DMS114 treated with DMSO at 0.1 percent for 48 hours (cell line): ENCODE data around the gene TMEM161B.
"Not testable (repeated sequence)": the region's sequence is repeated elsewhere in the genome, so short reads cannot be mapped to it uniquely, and the experiment has no call there.

ENCODE experiments used
- DNase-seq: peaks from one replicate; lab custom pipeline; 2025; ENCODE audit not compliant: unreplicated experiment; lab: John Stamatoyannopoulos, UW

TMEM161B gene

DNA sequence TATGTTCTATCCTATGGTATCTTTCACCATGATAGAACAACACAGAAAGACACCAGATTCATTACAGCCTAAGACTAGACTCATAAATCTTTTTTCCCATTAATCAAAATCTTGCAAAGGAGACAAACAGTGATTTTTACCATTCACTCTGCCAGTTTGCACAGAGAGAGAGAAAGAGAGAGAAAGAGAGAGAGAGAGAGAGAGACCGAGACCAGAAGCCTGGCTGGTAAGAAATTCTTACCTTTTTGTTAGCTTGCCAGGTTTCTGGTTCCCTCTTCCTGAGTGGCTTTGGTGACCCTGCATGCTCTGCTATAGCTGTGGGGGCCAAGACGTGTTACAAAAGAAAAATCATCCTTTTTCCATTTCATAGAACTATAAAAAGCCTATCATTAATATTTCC is 18.6 kb downstream of the TMEM161B start:
- no peak for DNase-seq

DNA sequence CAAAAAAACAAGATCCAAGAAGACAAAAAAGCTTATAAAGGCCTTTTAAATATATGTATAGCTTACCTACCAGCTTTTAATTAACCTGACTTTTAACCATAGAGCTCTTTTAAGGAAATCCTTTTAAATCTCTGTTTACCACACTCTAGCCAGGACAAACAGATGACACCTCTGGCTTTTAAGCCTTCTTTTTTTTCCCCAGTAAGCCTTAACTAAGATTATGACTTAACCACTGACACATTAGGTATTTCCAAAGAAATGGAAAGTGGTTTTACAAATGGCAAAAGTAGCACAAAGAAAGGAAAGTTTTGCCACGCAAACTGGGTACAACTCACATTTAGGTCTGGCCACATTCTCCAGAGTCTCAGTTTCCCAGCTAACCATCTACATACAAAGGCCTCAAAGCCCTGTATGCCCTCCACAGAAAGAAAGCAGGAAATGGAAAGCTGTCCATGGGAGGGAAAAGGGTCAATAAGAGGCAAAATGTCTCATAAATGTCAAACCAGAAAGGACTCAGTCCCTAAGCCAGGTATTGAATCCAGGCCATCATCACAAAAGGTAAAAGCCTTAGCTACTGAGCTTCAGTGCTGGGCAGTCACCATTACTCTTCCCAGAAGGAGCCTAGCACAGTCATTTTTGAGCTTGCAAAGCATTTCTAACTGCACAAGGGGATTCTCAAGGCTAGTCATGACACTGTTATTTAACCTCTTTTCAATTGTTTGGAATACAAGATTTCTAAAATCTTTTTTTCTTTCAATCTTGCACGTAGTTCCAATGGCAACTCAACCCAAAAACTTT is 19.7 kb downstream of the TMEM161B start:
- DNase-seq = no peak

DNA sequence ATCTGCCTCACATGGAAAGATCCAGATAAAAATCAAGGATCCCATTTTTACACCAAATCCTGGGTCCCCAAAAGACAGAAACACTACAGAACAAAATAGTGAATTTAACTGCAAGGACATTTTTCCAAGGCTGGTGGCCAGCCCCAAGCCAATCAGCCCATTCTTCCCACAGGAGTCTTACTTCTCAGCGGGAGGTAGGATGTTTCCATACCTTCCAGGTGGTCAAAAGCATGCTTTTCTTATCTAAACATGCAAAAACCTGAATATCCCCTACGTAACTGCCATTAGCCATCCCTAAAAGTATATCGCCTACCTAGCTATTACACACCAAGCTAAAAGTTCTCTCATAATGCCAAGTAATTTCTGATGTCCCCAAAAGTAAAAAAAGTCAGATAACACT is 20.6 kb downstream of the TMEM161B start:
- no peak for DNase-seq

DNA sequence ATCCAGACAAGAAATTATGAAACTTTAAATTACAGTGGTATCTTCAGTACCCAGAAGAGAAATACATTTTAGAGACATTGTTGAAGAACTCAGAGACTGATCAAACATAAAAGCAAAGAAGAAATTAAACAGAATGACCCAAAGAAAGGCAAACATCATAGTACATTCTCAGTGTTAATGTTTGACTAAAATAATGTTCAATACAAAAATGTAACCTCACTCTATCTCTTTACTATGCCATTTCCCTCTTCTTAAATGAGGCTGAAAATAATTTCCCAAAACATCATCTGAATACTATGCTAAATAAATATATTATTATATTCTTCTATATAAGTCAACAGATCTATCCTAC is 22.8 kb downstream of the TMEM161B start:
- no peak for DNase-seq

DNA sequence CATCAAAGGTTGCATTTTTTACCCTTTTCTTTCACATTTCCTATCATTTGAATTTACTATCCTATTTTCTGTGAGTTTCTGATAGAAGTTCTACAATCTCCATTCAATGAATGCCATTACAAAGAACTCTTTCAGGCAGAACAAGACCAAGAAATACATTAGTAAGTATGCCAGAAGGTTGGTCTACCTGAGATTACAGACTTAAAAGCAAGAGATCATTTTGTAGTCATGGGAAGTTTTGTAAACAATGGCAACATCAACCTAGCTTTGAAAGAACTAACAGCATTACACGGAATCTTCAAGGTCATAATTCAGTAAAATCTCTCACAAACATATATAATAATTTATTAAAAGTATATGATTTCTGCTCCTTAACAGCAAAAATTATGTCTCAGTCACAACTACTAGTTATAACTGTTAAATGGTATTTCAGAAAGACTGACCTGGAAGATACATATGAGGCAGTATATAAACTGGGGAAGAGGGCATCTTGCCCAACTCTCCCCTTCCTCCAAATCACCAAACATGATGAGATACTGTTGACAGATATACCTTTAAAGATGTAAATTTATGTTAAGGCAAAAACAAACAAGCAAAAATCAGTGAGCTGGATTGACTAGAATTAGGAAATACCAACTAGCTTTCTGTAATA is 23.3 kb downstream of the TMEM161B start:
- DNase-seq = no peak

DNA sequence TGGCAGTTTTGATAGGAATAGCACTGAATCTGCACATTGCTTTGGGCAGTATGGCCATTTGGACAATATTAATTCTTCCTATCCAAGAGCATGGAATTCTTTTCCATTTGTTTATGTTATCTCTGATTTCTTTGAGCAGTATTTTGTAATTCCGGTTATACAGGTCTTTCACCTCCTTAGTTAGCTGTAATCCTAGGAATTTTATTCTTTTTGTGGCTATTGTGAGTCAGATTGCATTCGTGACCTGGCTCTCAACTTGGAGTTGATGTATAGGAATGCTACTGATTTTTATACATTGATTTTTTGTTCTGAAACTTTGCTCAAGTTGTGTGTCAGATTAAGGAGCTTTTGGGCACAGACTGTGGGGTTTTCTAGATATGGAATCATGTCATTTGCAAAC is 24.0 kb downstream of the TMEM161B start:
- no peak for DNase-seq

DNA sequence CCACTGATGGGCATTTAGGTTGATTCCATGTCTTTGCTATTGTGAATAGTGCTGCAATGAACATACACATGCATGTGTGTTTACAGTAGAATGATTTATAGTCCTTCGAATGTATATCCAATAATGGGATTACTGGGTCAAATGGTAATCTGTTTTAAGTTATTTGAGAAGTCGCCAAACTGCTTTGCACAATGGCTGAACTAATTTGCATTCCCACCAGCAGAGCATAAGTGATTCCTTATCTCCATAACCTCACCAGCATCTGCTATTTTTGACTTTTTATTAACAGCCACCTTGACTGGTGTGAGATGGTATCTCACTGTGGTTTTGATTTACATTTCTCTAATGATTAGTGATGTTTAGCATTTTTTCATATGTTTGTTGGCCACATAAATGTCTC is 25.2 kb downstream of the TMEM161B start:
- not testable (repeated sequence) for DNase-seq

DNA sequence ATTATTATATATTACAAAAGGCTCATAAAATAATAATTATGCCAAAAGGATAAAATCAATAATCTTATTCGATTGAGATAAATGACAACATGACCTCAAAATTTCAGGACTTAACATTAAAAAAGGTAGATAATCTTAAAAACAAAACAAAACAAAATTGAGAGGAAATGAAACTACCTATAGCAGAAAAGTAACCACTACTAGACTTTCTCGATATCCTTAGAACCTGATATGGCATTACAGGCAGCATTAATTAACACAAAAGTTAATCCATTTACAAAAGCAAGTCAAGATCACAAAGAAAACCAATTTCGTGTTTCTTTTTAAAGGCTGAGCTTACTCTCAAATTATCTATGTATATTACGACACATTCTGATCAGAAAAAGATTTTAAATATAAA is 29.9 kb downstream of the TMEM161B start:
- DNase-seq = no peak

DNA sequence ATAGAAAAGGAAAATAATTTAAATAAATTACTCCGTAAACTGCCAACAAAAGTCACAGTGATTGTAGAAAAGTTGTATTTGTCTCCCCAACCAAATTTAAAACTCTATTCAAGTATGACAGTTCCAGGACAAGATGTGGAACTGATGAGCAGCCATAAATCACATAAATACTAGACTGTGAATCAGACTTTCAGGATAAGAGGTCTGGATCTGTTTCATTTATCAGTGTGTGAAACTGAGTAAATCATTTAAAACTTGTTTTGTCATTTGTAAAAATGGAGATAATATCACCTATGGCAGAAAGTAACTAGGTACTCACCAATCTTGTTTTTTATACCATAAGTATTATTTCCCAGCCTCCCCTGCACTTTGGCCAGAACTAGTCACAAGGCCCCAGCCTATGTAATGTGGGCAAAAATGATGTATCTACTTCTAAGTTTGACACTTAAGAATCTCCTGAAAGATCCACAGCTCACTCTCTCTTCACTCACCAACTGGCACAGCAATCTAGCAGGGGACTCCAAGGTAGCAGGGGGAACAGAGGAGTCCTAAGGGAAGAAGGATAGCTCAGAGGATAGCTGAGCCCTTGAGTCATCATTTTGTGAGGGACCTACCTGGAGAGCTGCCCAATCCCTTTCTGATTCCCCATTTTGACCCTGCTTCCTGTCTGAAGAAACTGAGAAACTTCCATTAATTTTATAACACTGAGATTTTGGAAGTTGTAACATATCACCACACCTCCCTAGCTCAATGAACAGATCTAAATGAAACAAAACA is 31.6 kb downstream of the TMEM161B start:
- DNase-seq = no peak

DNA sequence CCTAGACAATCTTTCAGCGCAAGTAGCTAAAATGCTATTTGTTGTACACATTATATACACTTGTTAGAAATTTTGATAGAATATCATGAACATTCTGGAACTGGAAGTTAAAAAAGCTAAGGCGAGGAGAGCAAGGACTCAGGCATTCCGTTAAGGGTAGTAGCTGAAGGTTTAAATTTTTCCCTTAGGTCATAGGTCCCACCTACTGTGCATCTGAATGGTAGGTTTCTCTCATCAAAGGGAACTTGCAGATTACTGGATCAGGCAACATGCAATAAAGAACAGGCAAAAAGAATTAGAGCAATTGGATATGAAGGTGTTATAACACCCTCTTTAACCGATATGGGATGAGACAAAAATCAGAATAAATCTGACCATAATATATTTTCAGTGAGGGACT is 32.8 kb downstream of the TMEM161B start:
- DNase-seq = no peak

DNA sequence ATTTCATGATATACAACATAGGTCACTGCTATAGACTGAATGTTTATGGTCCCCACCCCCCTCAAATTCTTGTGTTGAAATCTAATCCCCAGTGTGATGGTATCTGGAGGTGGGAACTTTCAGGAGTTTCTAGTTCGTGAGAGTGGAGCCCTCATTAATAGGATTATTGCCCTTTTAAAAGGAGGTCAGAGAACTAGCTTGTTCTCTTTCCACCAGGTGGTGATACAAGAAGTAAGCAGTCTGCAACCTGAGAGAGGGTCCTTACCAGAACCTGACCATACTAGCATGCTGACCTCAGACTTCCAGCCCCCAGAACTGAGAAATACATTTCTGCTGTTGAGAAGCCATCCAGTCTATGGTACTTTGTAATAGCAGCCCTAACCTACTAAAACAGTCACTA is 33.3 kb downstream of the TMEM161B start:
- no peak for DNase-seq

DNA sequence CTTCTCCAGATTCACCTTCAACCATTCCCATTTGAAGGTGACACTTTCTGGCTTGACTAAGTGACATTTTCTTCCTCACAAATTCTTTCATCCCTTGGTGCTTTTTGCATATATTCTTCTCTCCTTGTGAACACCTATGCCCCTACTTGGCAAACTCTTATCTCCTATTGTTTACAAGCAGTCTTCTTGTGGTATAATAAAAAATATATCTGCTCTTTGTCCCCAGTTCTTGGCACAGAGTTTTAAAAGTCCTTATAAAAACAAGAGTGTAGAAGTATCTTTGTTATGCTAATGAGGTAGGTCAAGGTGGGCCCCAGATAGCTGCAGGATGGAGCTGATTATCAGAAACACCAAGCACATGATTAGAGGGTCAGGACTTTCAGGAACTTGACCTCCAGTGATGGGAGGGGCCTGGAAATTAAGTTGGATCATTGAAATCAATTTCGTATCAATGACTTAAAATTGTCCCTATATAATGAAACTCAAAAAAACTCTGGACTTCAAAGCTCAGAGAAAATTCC is 38.0 kb downstream of the TMEM161B start:
- DNase-seq = no peak

DNA sequence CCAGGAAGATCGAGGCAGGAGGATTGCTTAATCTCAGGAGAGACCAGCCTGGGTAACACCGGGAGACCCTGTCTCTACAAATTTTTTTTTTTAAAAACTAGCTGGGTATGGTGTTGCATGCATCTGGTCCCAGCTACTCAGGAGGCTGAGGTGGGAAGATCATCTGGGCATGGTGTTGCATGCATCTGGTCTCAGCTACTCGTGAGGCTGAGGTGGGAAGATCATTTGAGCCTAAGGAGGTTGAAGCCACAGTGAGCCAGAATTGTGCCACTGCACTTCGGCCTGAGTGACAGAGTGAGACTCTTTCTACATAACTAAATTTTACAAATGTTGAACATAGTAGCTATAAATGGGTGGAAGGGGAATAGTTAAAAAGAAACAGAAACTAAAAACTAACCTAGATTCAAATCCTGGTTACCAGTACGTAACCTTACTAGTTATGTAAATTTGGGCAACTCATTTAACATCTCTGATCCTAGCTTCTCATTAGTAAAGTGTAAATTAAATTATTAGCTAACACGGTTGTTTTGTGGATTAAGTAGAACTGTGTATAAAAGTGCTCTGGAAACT is 41.7 kb downstream of the TMEM161B start:
- no peak for DNase-seq

DNA sequence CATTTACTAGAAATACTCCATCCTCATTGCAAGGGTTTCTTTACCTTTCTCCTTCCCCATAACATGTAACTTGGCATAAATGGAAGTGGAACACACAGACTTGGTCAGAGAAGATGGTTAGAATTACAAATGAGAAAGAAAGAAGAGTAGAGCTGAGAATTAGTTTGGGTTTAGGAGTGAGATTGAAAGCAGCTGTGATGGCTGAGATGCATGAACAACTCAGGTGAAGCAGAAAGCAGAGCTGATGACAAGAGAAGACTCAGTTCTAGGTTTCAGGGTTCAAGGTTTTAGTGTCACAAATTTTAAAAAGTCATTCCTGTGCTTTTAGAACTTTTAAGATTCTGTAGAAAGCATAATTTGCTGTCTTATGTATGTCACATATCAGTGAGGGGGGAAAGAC is 54.0 kb downstream of the TMEM161B start:
- DNase-seq = no peak

DNA sequence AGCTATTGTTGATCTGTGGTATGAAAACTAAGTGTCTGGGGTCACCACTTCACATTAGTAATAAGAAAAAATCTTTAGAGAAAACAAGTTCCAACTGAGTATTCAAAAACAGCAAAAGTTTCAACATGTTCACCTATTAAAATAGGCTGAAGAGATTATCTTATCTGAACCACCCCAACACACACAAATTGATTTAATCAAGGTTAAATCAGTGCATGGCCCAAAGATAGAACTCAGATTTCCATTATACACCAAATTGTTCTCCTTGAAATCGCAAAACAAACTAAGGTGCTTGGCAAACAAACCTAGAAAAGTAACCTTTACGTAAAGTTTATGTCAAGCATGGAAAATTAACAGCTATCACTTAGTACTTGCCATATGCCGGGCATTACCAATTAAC is 61.1 kb downstream of the TMEM161B start:
- DNase-seq = no peak

DNA sequence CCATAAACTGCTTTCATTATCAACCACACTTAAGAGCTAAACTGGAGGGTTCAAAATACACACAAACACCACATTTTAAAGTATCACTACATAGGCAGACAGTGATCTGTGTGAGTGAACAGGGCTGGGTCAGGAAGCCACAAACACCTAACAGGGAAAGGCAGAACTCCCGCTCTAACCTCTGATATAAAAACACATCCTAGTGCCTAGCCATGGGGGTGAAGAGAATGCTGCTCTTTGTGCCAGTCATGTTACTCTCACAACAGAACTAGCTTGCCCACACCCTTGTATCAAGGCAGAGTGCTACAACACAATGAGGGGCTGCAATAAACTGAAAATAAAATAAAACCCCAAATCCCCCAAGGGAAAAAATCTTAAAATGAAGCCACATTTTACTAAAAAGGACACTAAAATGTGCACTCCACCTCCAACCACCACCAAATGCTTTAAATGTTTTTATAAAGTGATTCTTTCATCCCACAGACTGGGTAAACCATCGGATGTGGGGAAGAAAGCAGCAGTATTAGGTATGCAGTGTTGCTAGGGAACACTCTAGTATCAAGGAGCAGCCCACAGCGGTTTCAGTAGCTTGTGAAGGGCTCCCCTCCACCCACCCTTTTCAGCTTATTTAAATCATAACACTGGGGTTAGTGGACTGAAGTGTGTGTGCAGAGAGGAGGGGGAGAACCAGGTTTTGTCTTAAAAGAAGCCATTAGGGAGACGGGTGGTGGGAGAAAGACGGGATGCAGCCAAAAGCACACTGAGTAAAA is 64.5 kb downstream of the TMEM161B start:
- no peak for DNase-seq

DNA sequence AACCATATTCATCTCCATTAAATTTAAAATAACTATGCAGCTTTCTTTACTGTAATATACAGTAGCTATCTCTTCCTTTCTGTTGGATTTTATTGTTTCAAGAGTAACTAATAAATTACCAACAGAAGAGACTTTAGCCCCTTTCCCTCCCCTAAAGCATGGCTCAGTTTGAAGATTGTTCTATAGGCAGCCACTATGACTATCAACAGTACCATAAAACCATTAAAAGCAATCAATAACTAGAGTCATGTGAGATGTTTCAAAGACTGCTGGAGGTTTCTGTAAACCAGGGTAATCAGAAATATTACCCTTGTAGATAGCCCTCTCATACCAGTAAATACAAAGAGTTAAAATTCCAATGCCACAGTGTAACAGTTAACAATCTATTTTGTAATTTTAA is 73.0 kb downstream of the TMEM161B start:
- DNase-seq = no peak

DNA sequence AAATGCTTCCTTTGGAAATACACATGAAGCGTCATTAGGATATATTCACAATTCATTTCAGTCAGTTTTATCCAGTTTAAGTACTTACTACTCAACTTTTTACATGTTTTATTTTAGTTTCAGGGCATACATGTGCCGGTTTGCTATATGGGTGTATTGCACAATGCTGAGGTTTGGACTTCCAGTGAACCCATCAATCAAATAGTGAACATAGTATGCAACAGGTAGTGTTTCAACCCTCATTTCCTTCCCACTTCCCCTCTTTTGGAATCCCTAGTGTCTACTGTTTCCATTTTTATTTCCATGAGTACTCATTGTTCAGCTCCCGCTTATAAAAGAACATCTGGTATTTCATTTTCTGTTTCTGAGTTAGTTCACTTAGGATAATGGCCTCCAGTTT is 74.7 kb downstream of the TMEM161B start:
- no peak for DNase-seq

DNA sequence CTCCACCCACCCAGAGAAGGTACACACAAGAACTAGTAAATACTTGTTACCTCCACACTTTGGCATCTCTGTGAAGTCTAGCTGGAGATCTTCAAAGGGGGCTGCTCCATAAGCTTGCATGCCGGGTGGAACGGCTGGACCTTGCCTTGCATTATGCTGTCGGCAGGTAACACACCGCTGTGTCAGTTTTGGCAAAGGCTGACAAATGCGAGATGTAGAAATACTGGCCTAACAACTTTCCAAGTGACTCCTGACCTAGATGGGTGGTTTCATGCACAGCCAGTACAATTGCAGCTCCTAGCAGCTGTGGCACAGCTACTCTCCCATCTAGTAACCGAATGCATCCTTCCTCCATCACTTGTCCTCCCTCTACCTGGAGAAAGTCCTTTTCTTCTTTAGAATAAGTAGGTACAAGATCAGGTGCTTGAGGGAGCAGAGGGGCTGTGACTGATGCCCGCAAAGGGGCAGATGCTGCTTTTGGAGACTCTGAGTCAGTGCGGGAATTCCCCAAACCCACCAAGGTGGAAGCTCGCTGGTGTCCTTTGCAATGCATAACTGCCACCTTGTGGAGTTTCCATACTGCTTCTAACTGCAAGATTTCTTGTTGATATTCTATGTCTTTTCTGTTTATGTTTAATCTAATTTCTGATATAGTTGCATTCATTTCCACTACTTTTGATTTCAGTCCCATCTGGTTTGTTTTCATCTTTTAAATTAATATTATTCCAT is 78.4 kb downstream of the TMEM161B start:
- no peak for DNase-seq

DNA sequence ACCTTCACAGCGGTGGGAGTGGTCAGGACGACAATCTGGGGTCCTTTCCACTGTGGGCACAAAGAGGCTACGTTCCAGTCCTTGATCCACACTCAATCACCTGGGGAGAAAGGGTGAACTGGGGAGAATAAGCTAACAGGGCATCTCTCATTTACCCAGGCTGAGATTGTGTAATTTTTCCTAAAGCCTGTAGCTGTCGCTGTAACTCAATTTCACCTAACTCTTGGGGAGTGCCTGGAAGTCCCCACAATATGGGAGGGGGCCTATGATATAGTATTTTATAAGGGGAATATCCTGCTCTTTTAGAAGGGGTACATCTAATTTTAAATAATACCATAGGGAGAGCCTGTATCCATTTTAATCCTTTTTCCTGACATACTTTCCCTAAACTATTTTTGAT is 79.2 kb downstream of the TMEM161B start:
- not testable (repeated sequence) for DNase-seq
